ENCODE results near the gene TBC1D10A.
A peak's percentile ranks its signal among the peaks of the same experiment; 100 is the strongest.

The TBC1D10A gene

DNA sequence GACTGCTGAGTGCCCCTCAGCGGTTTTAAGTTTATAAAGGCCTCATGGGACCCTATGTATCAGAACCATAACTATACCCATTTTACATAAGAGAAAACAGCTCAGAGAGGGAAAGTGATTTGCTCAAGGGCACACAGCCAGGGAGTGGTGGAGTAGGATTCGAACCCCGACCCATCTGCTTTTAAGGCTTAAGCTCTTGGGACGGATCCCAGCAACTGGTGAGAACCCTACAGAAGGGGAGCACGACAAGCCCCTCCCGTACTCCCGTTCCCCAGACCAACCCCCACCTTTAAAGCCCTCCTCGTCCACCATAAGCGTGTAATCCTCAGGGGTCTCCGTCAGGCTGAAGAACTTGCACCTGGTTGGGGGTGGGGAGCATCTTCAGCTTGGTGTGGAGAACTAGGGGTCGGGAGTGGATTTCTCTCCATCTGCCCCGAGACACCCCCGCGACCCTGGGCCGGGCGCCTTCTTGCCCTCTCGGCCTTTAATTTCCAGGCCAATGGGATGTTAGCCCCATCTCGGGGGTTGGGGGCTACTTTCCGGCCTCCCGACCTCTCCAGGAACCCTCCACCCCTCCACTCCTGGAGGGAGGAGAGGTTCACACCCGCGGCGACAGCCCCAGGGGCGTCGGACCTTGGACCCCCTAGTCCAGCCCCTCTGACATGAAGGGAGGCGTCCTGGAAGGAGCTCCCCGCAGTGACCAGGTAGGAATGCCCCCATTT lies 38.2 kb downstream of the TBC1D10A start:
- TF ChIP-seq POLR2AphosphoS5 (IDR thresholded peaks at IDR 0.05; ENCODE audit: low read depth, low read length), result no peak
- no peak for TF ChIP-seq TAF1 (IDR thresholded peaks at IDR 0.05; ENCODE audit: borderline replicate concordance, insufficient read depth, low read length)
- TF ChIP-seq SIN3A (IDR thresholded peaks at IDR 0.05; ENCODE audit: borderline replicate concordance, insufficient read depth, low read length), result no peak
- TF ChIP-seq, protein P1, sequence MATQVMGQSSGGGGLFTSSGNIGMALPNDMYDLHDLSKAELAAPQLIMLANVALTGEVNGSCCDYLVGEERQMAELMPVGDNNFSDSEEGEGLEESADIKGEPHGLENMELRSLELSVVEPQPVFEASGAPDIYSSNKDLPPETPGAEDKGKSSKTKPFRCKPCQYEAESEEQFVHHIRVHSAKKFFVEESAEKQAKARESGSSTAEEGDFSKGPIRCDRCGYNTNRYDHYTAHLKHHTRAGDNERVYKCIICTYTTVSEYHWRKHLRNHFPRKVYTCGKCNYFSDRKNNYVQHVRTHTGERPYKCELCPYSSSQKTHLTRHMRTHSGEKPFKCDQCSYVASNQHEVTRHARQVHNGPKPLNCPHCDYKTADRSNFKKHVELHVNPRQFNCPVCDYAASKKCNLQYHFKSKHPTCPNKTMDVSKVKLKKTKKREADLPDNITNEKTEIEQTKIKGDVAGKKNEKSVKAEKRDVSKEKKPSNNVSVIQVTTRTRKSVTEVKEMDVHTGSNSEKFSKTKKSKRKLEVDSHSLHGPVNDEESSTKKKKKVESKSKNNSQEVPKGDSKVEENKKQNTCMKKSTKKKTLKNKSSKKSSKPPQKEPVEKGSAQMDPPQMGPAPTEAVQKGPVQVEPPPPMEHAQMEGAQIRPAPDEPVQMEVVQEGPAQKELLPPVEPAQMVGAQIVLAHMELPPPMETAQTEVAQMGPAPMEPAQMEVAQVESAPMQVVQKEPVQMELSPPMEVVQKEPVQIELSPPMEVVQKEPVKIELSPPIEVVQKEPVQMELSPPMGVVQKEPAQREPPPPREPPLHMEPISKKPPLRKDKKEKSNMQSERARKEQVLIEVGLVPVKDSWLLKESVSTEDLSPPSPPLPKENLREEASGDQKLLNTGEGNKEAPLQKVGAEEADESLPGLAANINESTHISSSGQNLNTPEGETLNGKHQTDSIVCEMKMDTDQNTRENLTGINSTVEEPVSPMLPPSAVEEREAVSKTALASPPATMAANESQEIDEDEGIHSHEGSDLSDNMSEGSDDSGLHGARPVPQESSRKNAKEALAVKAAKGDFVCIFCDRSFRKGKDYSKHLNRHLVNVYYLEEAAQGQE (IDR thresholded peaks at IDR 0.05; ENCODE audit: insufficient read depth in 1 of 2, low read depth in 2 of 2, low read length in 2 of 2), result no peak
- TF ChIP-seq FOXP2 (optimal IDR thresholded peaks at IDR 0.05; ENCODE audit: borderline replicate concordance, extremely low read depth, extremely low read length, insufficient read depth), result no peak

GRCh38 chr22:30287648-30288418 lies 38.9 kb downstream of the TBC1D10A start:
- TF ChIP-seq SIN3A (IDR thresholded peaks at IDR 0.05; ENCODE audit: borderline replicate concordance, insufficient read depth, low read length) (no peak), TAF1 (IDR thresholded peaks at IDR 0.05; ENCODE audit: borderline replicate concordance, insufficient read depth, low read length) (no peak), POLR2AphosphoS5 (IDR thresholded peaks at IDR 0.05; ENCODE audit: low read depth, low read length) (no peak), FOXP2 (optimal IDR thresholded peaks at IDR 0.05; ENCODE audit: borderline replicate concordance, extremely low read depth, extremely low read length, insufficient read depth) (no peak)
- TF ChIP-seq, protein P1 (IDR thresholded peaks at IDR 0.05; ENCODE audit: insufficient read depth in 1 of 2, low read depth in 2 of 2, low read length in 2 of 2), result no peak

- TF ChIP-seq SIN3A (IDR thresholded peaks at IDR 0.05; ENCODE audit: borderline replicate concordance, insufficient read depth, low read length) (no peak), FOXP2 (optimal IDR thresholded peaks at IDR 0.05; ENCODE audit: borderline replicate concordance, extremely low read depth, extremely low read length, insufficient read depth) (peak; percentile 6)
Measured at GRCh38 chr22:30286813-30287647, 39.7 kb downstream of the TBC1D10A start.

DNA sequence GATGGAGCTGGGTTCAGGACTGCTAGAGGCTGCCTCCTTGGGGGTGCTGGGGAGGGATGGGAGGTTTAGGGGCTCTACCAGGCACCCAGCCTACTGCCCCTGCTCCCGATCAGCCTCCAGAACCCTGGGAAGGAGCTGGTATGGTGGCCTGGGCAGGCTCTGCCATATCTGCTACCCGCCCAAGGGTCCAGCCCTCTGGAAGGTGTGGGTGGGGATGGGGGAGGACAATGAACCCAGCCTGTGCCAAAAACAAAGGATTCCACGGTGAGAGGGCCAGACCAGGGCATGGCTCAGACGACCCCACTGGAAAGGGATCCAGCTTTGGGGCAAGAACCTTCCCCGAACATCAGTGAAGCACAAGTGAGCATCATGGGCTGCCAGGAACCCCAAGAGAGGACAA lies 40.4 kb downstream of the TBC1D10A start:
- TF ChIP-seq, protein P1 (IDR thresholded peaks at IDR 0.05; ENCODE audit: insufficient read depth in 1 of 2, low read depth in 2 of 2, low read length in 2 of 2), result no peak
- TF ChIP-seq POLR2AphosphoS5 (IDR thresholded peaks at IDR 0.05; ENCODE audit: low read depth, low read length), result no peak
- TF ChIP-seq TAF1 (IDR thresholded peaks at IDR 0.05; ENCODE audit: borderline replicate concordance, insufficient read depth, low read length), result no peak
- TF ChIP-seq SIN3A (IDR thresholded peaks at IDR 0.05; ENCODE audit: borderline replicate concordance, insufficient read depth, low read length), result no peak
- TF ChIP-seq FOXP2 (optimal IDR thresholded peaks at IDR 0.05; ENCODE audit: borderline replicate concordance, extremely low read depth, extremely low read length, insufficient read depth), result no peak

DNA sequence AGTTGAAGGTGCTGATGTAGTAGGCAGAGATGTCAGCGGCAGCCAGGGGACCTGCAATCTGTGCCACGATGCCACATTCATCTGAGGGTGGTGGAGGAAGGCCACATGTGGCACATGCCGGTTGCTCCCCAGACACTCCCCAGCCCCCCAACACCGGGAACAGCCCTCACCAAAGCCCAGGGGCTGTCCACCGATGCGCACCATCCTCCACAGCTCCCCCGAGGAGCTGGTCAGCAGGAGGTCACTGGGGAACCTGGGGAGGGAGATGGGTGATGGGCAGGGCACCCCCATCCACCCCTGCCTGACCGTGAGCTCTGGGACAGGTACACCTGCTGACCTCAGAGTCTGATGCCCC lies 40.9 kb downstream of the TBC1D10A start:
- no peak for TF ChIP-seq SIN3A (IDR thresholded peaks at IDR 0.05; ENCODE audit: borderline replicate concordance, insufficient read depth, low read length)
- TF ChIP-seq FOXP2 (optimal IDR thresholded peaks at IDR 0.05; ENCODE audit: borderline replicate concordance, extremely low read depth, extremely low read length, insufficient read depth), result no peak
- TF ChIP-seq POLR2AphosphoS5 (IDR thresholded peaks at IDR 0.05; ENCODE audit: low read depth, low read length), result no peak
- no peak for TF ChIP-seq TAF1 (IDR thresholded peaks at IDR 0.05; ENCODE audit: borderline replicate concordance, insufficient read depth, low read length)
- TF ChIP-seq, protein P1 (IDR thresholded peaks at IDR 0.05; ENCODE audit: insufficient read depth in 1 of 2, low read depth in 2 of 2, low read length in 2 of 2), result no peak
